Measurements from ENCODE around the gene TLL2. TPM values are rescaled to one million over a fixed set of nuclear protein-coding genes. Genes with fewer than 3 reads are reported as not detected.

The TLL2 gene
- total and polyA plus RNA-seq, 3 donors from 2014 or later, result 0.39 to 0.68 (median 0.67) TPM

DNA sequence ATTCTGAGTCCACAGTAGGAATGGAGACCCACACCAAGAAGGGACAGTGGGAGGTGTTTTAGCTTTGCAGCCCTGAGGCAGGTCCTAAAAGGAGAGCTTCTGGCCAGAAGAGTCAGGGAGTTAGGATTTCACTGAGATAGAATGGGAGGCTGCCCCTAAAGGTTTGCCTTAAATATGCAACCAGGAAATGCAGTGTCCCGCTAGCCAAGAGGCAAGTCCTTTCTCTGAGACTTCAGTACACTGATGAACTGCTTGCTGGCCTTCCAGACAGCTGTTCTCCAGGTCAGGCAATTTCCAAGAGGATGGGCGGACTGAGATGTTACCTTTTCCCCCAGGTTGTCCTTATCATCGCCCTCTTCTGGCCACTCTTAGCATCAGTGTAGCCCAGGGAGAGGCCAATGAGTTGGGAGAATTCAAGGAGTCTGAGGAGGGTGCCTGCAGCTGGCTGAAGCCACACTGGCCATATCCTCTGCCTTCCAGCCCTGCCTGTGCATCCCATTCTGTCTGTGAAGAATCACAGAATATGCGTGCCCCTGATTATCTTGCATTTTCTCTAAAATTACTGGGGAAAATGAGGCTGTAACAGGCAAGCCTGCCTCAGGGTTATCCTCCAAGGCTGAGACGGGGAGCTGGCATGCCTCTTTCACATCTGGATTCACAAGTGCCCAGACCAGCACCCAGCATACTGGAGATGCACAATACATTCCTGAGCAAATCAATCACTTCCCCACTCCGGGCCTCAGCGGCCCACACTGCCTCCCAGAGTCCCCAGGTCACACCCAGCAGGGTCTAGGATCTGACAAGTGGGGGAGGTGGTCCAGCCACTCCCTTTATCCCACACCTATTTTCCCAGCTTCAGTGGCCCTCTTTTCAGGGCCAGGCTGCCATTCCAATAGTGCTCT is 2.4 kb downstream of the TLL2 start:
- H3K4me3 ChIP-seq, result no peak overlapping the region
- peaks cover 15% of the 10 kb centered on the region for H3K4me1 ChIP-seq
- peak; percentile 34 for DNase-seq
- no peaks in the 10 kb centered on the region for H3K27me3 ChIP-seq
- TF ChIP-seq POLR2A (IDR thresholded peaks at IDR 0.05), result no peak
- TF ChIP-seq, protein P1, sequence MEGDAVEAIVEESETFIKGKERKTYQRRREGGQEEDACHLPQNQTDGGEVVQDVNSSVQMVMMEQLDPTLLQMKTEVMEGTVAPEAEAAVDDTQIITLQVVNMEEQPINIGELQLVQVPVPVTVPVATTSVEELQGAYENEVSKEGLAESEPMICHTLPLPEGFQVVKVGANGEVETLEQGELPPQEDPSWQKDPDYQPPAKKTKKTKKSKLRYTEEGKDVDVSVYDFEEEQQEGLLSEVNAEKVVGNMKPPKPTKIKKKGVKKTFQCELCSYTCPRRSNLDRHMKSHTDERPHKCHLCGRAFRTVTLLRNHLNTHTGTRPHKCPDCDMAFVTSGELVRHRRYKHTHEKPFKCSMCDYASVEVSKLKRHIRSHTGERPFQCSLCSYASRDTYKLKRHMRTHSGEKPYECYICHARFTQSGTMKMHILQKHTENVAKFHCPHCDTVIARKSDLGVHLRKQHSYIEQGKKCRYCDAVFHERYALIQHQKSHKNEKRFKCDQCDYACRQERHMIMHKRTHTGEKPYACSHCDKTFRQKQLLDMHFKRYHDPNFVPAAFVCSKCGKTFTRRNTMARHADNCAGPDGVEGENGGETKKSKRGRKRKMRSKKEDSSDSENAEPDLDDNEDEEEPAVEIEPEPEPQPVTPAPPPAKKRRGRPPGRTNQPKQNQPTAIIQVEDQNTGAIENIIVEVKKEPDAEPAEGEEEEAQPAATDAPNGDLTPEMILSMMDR (IDR thresholded peaks at IDR 0.05), result peak in 1 of 3 experiments; percentile 31
- no peak overlapping the region for H3K27ac ChIP-seq
- 75 to 81% methylated on average over 7 of the region's 7 CpGs for WGBS, 2 donors
- intact Hi-C loops (cut with DNase I; ENCODE audit: low total_unique reads), result loop anchor here (10.0 kb wide), 1 partner anchor 116 kb away; no protein-coding TSS in a partner anchor
- H3K9me3 ChIP-seq, result no peaks in the 10 kb centered on the region
- H3K36me3 ChIP-seq (ENCODE audit: low read depth, missing control alignments), result no peaks in the 10 kb centered on the region

DNA sequence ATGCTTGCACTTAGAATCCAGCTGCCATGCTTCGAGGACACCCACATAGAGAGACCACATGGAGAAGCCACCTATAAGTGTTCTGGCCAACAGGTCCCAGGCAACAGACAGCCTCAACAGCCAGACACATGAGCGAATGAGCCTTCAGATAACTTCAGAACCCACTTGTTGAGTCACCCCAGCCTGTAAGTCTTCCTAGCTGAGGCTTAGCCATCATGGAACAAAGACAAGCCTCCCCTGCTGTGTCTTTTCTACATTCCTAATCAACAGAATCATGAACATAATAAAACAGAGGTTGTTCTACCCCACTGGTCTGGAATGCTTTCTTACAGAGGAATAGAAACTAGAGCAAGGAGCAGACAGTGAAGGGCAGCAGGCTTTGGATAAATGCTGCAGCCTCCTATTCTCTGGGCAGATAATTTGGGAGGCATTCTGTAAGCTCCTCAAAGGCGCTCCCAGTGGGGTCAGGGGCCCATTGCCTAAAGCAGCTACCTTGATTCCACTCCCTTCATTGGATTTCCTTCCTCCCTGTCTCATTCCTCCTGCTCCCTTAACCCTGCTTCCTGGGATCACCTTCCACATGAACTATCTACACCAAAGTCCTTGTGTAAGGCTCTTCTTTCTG is 4.6 kb downstream of the TLL2 start:
- H3K27me3 ChIP-seq, result no peaks in the 10 kb centered on the region
- no peaks in the 10 kb centered on the region for H3K36me3 ChIP-seq (ENCODE audit: low read depth, missing control alignments)
- 96 to 98% methylated on average over 3 of the region's 3 CpGs for WGBS, 2 donors
- H3K9me3 ChIP-seq, result no peaks in the 10 kb centered on the region
- no peak for DNase-seq
- H3K27ac ChIP-seq, result no peak overlapping the region
- TF ChIP-seq, protein P1 (IDR thresholded peaks at IDR 0.05), result no peak
- TF ChIP-seq POLR2A (IDR thresholded peaks at IDR 0.05), result no peak
- intact Hi-C loops (cut with DNase I; ENCODE audit: low total_unique reads), result no loop called here
- peaks cover 15% of the 10 kb centered on the region for H3K4me1 ChIP-seq
- no peak overlapping the region for H3K4me3 ChIP-seq

DNA sequence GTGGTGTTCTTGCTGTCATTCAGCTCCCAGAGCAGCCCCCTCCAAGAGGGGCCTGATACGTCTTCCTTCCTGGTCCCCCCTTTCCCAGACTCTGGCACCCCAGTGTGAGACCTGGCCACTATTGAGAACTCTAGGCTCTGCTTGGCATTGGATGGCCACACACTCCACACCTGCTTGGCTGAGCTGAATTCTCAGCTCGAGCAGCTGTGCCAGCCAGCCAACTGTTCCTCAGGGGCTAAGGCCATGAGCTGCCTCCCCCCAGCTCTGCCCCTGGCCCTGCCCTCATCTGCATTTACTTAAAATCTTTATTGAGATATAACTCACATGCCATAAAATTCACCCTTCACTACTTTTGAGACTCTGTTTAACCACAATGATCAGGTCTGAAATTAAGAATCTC is 6.7 kb downstream of the TLL2 start:
- intact Hi-C loops (cut with DNase I; ENCODE audit: low total_unique reads), result no loop called here
- WGBS, 2 donors, result 72 to 79% methylated on average over 2 of the region's 2 CpGs
- no peak for TF ChIP-seq POLR2A (IDR thresholded peaks at IDR 0.05)
- TF ChIP-seq, protein P1 (IDR thresholded peaks at IDR 0.05), result no peak
- Histone ChIP-seq H3K36me3 (ENCODE audit: low read depth, missing control alignments) (no peaks in the 10 kb centered on the region), H3K4me1 (peaks cover 1% of the 10 kb centered on the region), H3K27ac (no peak overlapping the region), H3K27me3 (no peaks in the 10 kb centered on the region), H3K9me3 (no peaks in the 10 kb centered on the region), H3K4me3 (no peak overlapping the region)
- DNase-seq, result no peak

DNA sequence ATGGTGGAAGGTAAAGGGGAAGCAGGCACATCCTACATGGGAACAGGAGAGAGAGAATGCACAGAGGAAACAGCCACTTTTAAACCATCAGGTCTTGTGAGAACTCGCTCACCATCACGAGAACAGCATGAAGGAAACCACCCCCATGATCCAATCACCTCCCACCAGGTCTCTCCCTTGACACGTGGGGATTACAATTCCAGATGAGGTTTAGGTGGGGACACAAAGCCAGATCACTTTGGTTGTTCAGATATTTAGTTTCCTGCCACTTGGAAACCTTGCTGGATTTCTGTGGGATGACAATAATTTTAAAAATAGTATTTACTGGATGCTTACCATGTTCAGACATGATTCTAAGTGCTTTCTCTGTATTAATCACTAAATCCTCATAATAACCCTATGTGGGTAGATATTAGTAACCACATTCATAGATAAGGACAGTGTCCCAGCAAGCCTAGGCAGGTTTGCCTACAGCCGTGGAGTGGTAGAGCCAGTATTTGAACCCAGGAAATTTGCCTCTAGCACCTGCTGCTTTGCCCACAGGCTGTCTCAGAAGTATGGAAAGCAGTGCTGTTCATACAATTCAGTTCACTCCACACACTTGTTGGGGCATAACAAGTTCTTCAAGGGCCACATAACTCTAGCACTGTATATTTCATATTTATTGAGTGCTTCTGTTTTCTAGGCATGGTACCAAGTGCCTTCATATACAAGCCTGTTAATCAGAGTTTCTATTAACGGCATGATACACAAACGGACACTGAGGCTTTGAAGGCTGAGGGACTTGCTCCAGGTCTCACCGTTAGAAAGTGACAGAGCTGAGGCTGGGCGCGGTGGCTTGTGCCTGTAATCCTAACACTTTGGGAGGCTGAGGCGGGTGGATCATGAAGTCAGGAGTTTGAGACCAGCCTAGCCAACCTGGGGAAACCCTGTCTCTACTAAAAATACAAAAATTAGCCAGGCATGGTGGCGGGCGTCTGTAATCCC is 8.3 kb downstream of the TLL2 start:
- TF ChIP-seq, protein P1 (IDR thresholded peaks at IDR 0.05), result no peak
- no peak for TF ChIP-seq POLR2A (IDR thresholded peaks at IDR 0.05)
- no peak overlapping the region for H3K27ac ChIP-seq
- H3K4me1 ChIP-seq, result no peaks in the 10 kb centered on the region
- no peak overlapping the region for H3K4me3 ChIP-seq
- no peak for DNase-seq
- H3K27me3 ChIP-seq, result no peaks in the 10 kb centered on the region
- H3K9me3 ChIP-seq, result no peaks in the 10 kb centered on the region
- 78 to 85% methylated on average over 12 of the region's 12 CpGs for WGBS, 2 donors
- H3K36me3 ChIP-seq (ENCODE audit: low read depth, missing control alignments), result no peaks in the 10 kb centered on the region
- intact Hi-C loops (cut with DNase I; ENCODE audit: low total_unique reads), result no loop called here
